Measurements from ENCODE around the gene ZER1.
"Not testable (repeated sequence)": the region's sequence is repeated elsewhere in the genome, so short reads cannot be mapped to it uniquely, and the experiment has no call there.

Gene ZER1

GRCh38 chr9:128786681-128787601, 15.2 kb upstream of the ZER1 start, which contains the start of gene TBC1D13:
Gene TBC1D13, plus strand, starts transcription at chr9:128787253. Its CDS starts 101 bp downstream, at chr9:128787354.
- DNase-seq: peak; percentile 85 to 90

- DNase-seq: no peak
These were observed 13.7 kb upstream of the ZER1 start for GRCh38 chr9:128785427-128785826.

- DNase-seq: no peak
These were observed 10.9 kb upstream of the ZER1 start for GRCh38 chr9:128782669-128783068.

GRCh38 chr9:128781187-128782070, 9.7 kb upstream of the ZER1 start:
- DNase-seq: no peak

- not testable (repeated sequence) for DNase-seq
These were observed 8.4 kb upstream of the ZER1 start for GRCh38 chr9:128780093-128780492.

GRCh38 chr9:128774804-128775203, 3.1 kb upstream of the ZER1 start:
- no peak for DNase-seq

- DNase-seq: no peak
These were observed 1.3 kb upstream of the ZER1 start for GRCh38 chr9:128773049-128773448.

GRCh38 chr9:128771094-128771721, 519 bp downstream of the ZER1 start:
- DNase-seq: no peak

- no peak for DNase-seq
These were observed 1.3 kb downstream of the ZER1 start for GRCh38 chr9:128770286-128771030.

GRCh38 chr9:128768606-128769005, 3.1 kb downstream of the ZER1 start:
- no peak for DNase-seq

GRCh38 chr9:128765499-128765898, 6.2 kb downstream of the ZER1 start:
- no peak for DNase-seq

- DNase-seq: no peak
These were observed 7.4 kb downstream of the ZER1 start for GRCh38 chr9:128764361-128764760.

- DNase-seq: no peak
These were observed 8.9 kb downstream of the ZER1 start for GRCh38 chr9:128762671-128763449.

- no peak for DNase-seq
These were observed 14.1 kb downstream of the ZER1 start for GRCh38 chr9:128757602-128758001.

- no peak for DNase-seq
These were observed 18.1 kb downstream of the ZER1 start for GRCh38 chr9:128753627-128754026.

- no peak for DNase-seq
These were observed 20.7 kb downstream of the ZER1 start for GRCh38 chr9:128750926-128751595.

- no peak for DNase-seq
These were observed 24.5 kb downstream of the ZER1 start for GRCh38 chr9:128747241-128747640.

- DNase-seq: no peak
These were observed 28.3 kb downstream of the ZER1 start for GRCh38 chr9:128743421-128743820.

GRCh38 chr9:128742401-128742800, 29.3 kb downstream of the ZER1 start:
- DNase-seq: no peak

GRCh38 chr9:128735373-128735772, 36.4 kb downstream of the ZER1 start:
- DNase-seq: no peak

GRCh38 chr9:128733256-128733655, 38.5 kb downstream of the ZER1 start:
- DNase-seq: no peak

Data from stimulated activated CD4-positive, alpha-beta T cell treated with anti-CD3 and anti-CD28 coated beads, Interleukin-4, amount 100 ng/mL, for 4 hours (primary cell).